ENCODE results near the gene CAPZA1. TPM values are rescaled to one million over a fixed set of nuclear protein-coding genes. Genes with fewer than 3 reads are reported as not detected.

CAPZA1 gene
- total RNA-seq, 1 experiment from 2014 or later = 108 TPM

- Histone ChIP-seq H3K79me1 (ENCODE audit: insufficient read depth, low read depth, low read length, poor library complexity, severe bottlenecking) (no peaks in the 10 kb centered on the region), H3K14ac (ENCODE audit: insufficient read depth, low read length) (no peak overlapping the region), H3K4me1 (ENCODE audit: insufficient read depth, low read length) (no peaks in the 10 kb centered on the region), H2AFZ (ENCODE audit: low read length) (no peak overlapping the region), H3K56ac (ENCODE audit: insufficient read length, low read depth, low read length) (no peak overlapping the region), H2BK5ac (ENCODE audit: insufficient read length, low read length) (no peak overlapping the region), H2BK20ac (ENCODE audit: low read depth, low read length, poor library complexity, severe bottlenecking) (no peak overlapping the region), H3K4me2 (ENCODE audit: insufficient read depth, insufficient read length, low read length) (no peak overlapping the region), H3K79me2 (ENCODE audit: insufficient read depth, low read length) (no peaks in the 10 kb centered on the region), H4K8ac (replicated peaks; ENCODE audit: insufficient read length, low read depth, low read length) (no peak overlapping the region), H3K27me3 (ENCODE audit: insufficient read depth, low read length) (no peaks in the 10 kb centered on the region), H3K9me3 (ENCODE audit: control insufficient read depth, low read depth, low read length) (no peaks in the 10 kb centered on the region), H2AK5ac (ENCODE audit: insufficient read length, low read length) (no peak overlapping the region), H3T11ph (ENCODE audit: low read length) (no peak overlapping the region), H4K20me1 (ENCODE audit: control insufficient read depth, insufficient read depth, insufficient read length) (no peaks in the 10 kb centered on the region), H2BK120ac (ENCODE audit: low read depth, low read length, poor library complexity, severe bottlenecking) (no peak overlapping the region), H3K4ac (ENCODE audit: low read depth, low read length) (no peak overlapping the region), H3K27ac (ENCODE audit: insufficient read length, low read depth, low read length) (no peak overlapping the region), H3K18ac (ENCODE audit: insufficient read length, low read depth, low read length) (no peak overlapping the region), H2BK12ac (ENCODE audit: insufficient read length, low read depth, low read length) (no peak overlapping the region), H3K23ac (ENCODE audit: insufficient read length, low read depth, low read length) (no peak overlapping the region), H3K9ac (ENCODE audit: extremely low read depth, insufficient read length, low read length) (no peak overlapping the region), H3K23me2 (ENCODE audit: insufficient read length, low read depth, low read length, poor library complexity, severe bottlenecking) (no peaks in the 10 kb centered on the region), H4K91ac (ENCODE audit: insufficient read length, low read depth, low read length) (no peak overlapping the region), H2BK15ac (ENCODE audit: low read depth, low read length) (no peak overlapping the region), H4K5ac (ENCODE audit: insufficient read length, low read depth, low read length) (no peak overlapping the region)
- no peak overlapping the region for H3K27ac Mint-ChIP-seq
- DNase-seq = no peak
- no peak for TF ChIP-seq CTCF (conservative IDR thresholded peaks at IDR 0.05)
- H3K27me3 Mint-ChIP-seq (ENCODE audit: low read depth) = no peaks in the 10 kb centered on the region
- no peaks in the 10 kb centered on the region for H3K9me3 Mint-ChIP-seq
- WGBS (ENCODE audit: extremely low coverage, insufficient read length, low lambda C conversion rate) = no CpG with 5 or more reads among the region's 4 CpGs
- H3K36me3 Mint-ChIP-seq (ENCODE audit: insufficient read depth in 1 of 3, low read depth in 3 of 3) = peaks cover 12 to 66% (median 43%) of the 10 kb centered on the region in 3 experiments
- H3K4me3 Mint-ChIP-seq = no peak overlapping the region
- H3K4me1 Mint-ChIP-seq = no peaks in the 10 kb centered on the region
Measured at GRCh38 chr1:112605633-112606327, 13.9 kb upstream of the CAPZA1 start.

All from H9 (cell line).